OCI-LY3 (cell line): Measurements from ENCODE around the gene SCN3A.

Experiments
- H2AFZ ChIP-seq: fragments of 200-600, 300-600 bp; shearing (Covaris generic); 2 replicates; pipeline ENCODE4 v1.6.0; 2014; ENCODE audit warnings: antibody characterized with exemption, low read depth, low read length
- H3K27ac ChIP-seq: fragments of 200-600, 300-600 bp; sonication (generic); 2 replicates; pipeline ENCODE4 v1.5.1; 2014; ENCODE audit warnings: mild to moderate bottlenecking, low read length, moderate library complexity, mixed read lengths
- H3K27me3 ChIP-seq: fragments of 200-600, 300-600 bp; sonication (generic); 2 replicates; pipeline ENCODE4 v1.6.1; 2014; ENCODE audit warnings: low read depth, low read length, mixed read lengths
- H3K36me3 ChIP-seq: fragments of 200-600, 300-600 bp; sonication (generic); replicated peaks from 2 replicates; pipeline ENCODE3; 2014; ENCODE audit warnings: low read depth, low read length, mixed read lengths
- H3K4me1 ChIP-seq: fragments of 300-600, 200-600 bp; sonication (generic); 2 replicates; pipeline ENCODE4 v1.6.1; 2014; ENCODE audit warnings: low read length, mixed read lengths
- H3K4me2 ChIP-seq: fragments of 200-600, 300-600 bp; sonication (generic); 2 replicates; pipeline ENCODE4 v1.6.1; 2014; ENCODE audit warnings: low read length, mixed read lengths
- H3K4me3 ChIP-seq: fragments of 300-600, 200-600 bp; sonication (generic); 2 replicates; pipeline ENCODE4 v1.5.1; 2014; ENCODE audit warnings: antibody characterized with exemption, mild to moderate bottlenecking, low read length, moderate library complexity
- H3K79me2 ChIP-seq: fragments of 300-600, 200-600 bp; shearing (Covaris generic); 2 replicates; pipeline ENCODE4 v1.6.1; 2014; ENCODE audit warnings: mild to moderate bottlenecking, low read length, mixed read lengths
- H3K9ac ChIP-seq: fragments of 300-600, 200-600 bp; shearing (Covaris generic); 2 replicates; pipeline ENCODE4 v1.6.0; 2014; ENCODE audit warnings: mild to moderate bottlenecking, low read length, moderate library complexity
- H3K9me3 ChIP-seq: fragments of 200-600, 300-600 bp; shearing (Covaris generic); 2 replicates; pipeline ENCODE4 v1.6.1; 2014; ENCODE audit warnings: low read length, mixed read lengths; ENCODE audit not compliant: insufficient read depth
- H4K20me1 ChIP-seq: fragments of 200-600, 300-600 bp; sonication (generic); 2 replicates; pipeline ENCODE4 v1.6.1; 2016; ENCODE audit warnings: low read length, mixed read lengths; ENCODE audit not compliant: insufficient read depth
- EZH2phosphoT487 ChIP-seq: fragments of 200-600 bp; shearing (Covaris generic); IDR thresholded peaks from 2 replicates; pipeline ENCODE4 v1.6.1; 2018; ENCODE audit warnings: antibody characterized with exemption, mixed run types, low read depth
- TF ChIP-seq, protein P1 (sequence below): fragments of 200-600, 300-600 bp; sonication (generic); IDR thresholded peaks from 2 replicates; pipeline ENCODE4 v1.5.1; 2014; ENCODE audit warnings: antibody characterized with exemption, low read length, low read depth

SCN3A gene

DNA sequence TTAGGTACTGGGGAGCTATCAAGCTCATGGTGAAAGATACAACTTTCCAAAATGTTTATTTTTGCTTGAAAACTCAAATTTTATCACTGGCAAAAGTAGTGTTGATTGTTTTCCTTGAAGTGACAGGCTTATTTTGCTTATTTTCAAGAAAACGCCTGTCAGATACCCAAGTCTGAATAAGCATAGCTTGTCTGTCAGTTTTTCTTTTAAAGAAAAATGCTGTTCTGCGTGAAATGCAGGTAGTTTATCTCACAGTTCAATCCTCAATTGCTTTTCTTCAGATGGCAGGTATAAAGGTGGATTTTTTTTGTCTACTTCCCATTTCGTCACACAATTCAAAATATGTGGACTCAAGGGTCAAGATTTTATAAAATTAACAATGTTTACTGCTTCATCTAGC is 145.9 kb downstream of the SCN3A start:
- peaks cover 10% of the 10 kb centered on the region; the same call in 1 of the 2 replicates for H3K4me1 ChIP-seq

DNA sequence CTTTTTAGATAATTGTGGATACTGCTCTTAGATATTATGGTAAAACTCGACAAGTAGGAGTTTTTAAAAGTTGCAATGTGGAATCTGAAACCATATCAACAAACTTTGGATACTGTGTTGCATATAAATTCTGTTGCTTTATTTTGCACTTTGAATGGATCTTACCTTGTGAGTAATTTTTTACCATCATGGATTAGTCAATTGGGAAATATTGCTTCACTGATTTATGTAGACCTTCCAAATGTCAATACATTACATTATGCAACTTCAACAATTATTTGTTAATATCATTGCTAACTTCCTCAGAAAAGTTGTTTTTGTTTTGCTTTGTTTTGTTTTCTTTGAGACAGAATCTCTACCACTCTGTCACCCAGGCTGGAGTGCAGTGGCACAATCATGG is 146.5 kb downstream of the SCN3A start:
- Histone ChIP-seq H3K9me3 (no peaks in the 10 kb centered on the region), H4K20me1 (peaks cover 11% of the 10 kb centered on the region; the same call in 1 of the 2 replicates), H2AFZ (no peak overlapping the region), H3K36me3 (peaks cover 5% of the 10 kb centered on the region), H3K27me3 (no peaks in the 10 kb centered on the region), H3K79me2 (peaks cover 14% of the 10 kb centered on the region; the same call in 1 of the 2 replicates), H3K4me3 (no peak overlapping the region), H3K27ac (no peak overlapping the region), H3K9ac (no peak overlapping the region), H3K4me1 (peaks cover 10% of the 10 kb centered on the region; the same call in 1 of the 2 replicates), H3K4me2 (no peak overlapping the region)
- TF ChIP-seq EZH2phosphoT487, result no peak
- TF ChIP-seq, protein P1, sequence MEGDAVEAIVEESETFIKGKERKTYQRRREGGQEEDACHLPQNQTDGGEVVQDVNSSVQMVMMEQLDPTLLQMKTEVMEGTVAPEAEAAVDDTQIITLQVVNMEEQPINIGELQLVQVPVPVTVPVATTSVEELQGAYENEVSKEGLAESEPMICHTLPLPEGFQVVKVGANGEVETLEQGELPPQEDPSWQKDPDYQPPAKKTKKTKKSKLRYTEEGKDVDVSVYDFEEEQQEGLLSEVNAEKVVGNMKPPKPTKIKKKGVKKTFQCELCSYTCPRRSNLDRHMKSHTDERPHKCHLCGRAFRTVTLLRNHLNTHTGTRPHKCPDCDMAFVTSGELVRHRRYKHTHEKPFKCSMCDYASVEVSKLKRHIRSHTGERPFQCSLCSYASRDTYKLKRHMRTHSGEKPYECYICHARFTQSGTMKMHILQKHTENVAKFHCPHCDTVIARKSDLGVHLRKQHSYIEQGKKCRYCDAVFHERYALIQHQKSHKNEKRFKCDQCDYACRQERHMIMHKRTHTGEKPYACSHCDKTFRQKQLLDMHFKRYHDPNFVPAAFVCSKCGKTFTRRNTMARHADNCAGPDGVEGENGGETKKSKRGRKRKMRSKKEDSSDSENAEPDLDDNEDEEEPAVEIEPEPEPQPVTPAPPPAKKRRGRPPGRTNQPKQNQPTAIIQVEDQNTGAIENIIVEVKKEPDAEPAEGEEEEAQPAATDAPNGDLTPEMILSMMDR, result no peak

More for the DNA sequence above, 145.9 kb downstream of the SCN3A start:
- Histone ChIP-seq H3K9ac (no peak overlapping the region), H4K20me1 (peaks cover 11% of the 10 kb centered on the region; the same call in 1 of the 2 replicates), H3K9me3 (no peaks in the 10 kb centered on the region), H2AFZ (no peak overlapping the region), H3K36me3 (peaks cover 5% of the 10 kb centered on the region), H3K27ac (no peak overlapping the region), H3K27me3 (no peaks in the 10 kb centered on the region), H3K79me2 (peaks cover 14% of the 10 kb centered on the region; the same call in 1 of the 2 replicates), H3K4me2 (no peak overlapping the region), H3K4me3 (no peak overlapping the region)
- TF ChIP-seq, protein P1, result no peak
- TF ChIP-seq EZH2phosphoT487, result no peak

DNA sequence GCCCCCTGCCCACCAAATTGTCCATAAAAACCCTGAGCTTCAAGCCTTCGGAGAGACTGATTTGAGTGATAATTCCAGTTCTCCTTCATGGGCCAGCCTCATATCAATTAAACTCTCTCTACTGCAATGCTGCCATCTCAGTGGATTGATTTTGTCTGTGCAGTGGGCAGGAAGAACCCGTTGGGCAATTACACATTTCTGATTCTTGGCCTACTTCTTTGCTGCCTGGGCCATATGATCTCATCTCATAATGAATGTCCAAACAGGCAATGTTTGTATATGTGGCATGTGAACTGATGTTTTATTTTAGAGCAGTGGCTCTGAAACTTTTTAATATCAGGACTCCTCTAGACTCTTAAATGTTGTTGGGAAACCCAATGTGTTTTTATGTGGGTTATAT is 147.3 kb downstream of the SCN3A start:
- TF ChIP-seq EZH2phosphoT487, result no peak
- TF ChIP-seq, protein P1, result no peak
- no peaks in the 10 kb centered on the region for H3K27me3 ChIP-seq
- H3K9me3 ChIP-seq, result no peaks in the 10 kb centered on the region
- no peak overlapping the region for H3K4me2 ChIP-seq
- H3K27ac ChIP-seq, result no peak overlapping the region
- no peak overlapping the region for H2AFZ ChIP-seq
- H4K20me1 ChIP-seq, result peaks cover 11% of the 10 kb centered on the region; the same call in 1 of the 2 replicates
- H3K4me3 ChIP-seq, result no peak overlapping the region
- H3K4me1 ChIP-seq, result peaks cover 10% of the 10 kb centered on the region; the same call in 1 of the 2 replicates
- peaks cover 12% of the 10 kb centered on the region; the same call in 1 of the 2 replicates for H3K79me2 ChIP-seq
- H3K9ac ChIP-seq, result no peak overlapping the region
- peaks cover 5% of the 10 kb centered on the region for H3K36me3 ChIP-seq

DNA sequence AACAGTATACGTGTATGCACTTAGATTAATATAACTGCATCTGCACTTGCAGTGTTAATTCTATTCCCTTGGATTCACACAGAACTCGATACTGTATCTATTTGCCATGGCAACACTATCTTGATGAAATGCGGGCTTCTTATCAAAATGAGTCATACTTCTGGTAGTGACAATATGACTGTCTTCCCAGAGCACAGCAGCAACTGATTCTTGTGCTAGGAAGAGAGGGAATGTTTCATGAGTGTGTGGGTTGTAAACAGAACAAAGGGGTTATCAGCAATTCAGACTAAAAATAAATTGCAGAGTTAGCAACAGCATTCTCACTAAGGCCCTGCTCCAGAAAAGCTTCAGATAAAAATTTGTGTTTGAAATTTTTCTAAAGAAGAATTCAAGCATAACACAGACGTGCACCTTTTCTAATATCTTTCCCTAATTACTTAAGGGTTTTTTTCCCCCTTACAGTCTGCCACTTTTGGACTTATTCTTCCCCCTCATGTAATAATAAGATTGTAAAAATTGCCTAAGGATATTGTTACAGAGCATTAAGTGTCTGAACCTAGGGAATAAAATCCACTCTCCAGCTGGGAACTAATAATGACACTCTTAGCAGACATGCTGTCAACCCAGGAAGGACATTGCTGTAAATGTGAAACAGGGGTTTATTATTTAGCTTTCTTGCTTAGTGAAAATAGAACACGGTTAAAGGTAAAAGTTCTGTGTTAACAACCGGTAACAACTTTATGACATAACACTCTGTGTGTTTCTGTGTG is 148.6 kb downstream of the SCN3A start:
- H3K4me1 ChIP-seq, result peaks cover 10% of the 10 kb centered on the region; the same call in 1 of the 2 replicates
- TF ChIP-seq, protein P1, result no peak
- no peak for TF ChIP-seq EZH2phosphoT487
- no peaks in the 10 kb centered on the region for H3K27me3 ChIP-seq
- peaks cover 5% of the 10 kb centered on the region for H3K36me3 ChIP-seq
- peaks cover 11% of the 10 kb centered on the region; the same call in 1 of the 2 replicates for H3K79me2 ChIP-seq
- peaks cover 11% of the 10 kb centered on the region; the same call in 1 of the 2 replicates for H4K20me1 ChIP-seq
- H3K27ac ChIP-seq, result no peak overlapping the region
- no peak overlapping the region for H2AFZ ChIP-seq
- H3K9ac ChIP-seq, result no peak overlapping the region
- H3K9me3 ChIP-seq, result no peaks in the 10 kb centered on the region
- H3K4me3 ChIP-seq, result no peak overlapping the region
- H3K4me2 ChIP-seq, result no peak overlapping the region
